GM19324 (cell line): ENCODE results near the gene LRG1.
"Not testable (repeated sequence)": the region's sequence is repeated elsewhere in the genome, so short reads cannot be mapped to it uniquely, and the experiment has no call there.

ENCODE experiments used
- ATAC-seq: cut with Tn5 transposase; IDR thresholded peaks from one replicate; pipeline ENCODE4 v1.9.1; 2021; ENCODE audit warnings: mild to moderate bottlenecking, moderate library complexity; ENCODE audit not compliant: unreplicated experiment, low FRiP score

LRG1 gene

DNA sequence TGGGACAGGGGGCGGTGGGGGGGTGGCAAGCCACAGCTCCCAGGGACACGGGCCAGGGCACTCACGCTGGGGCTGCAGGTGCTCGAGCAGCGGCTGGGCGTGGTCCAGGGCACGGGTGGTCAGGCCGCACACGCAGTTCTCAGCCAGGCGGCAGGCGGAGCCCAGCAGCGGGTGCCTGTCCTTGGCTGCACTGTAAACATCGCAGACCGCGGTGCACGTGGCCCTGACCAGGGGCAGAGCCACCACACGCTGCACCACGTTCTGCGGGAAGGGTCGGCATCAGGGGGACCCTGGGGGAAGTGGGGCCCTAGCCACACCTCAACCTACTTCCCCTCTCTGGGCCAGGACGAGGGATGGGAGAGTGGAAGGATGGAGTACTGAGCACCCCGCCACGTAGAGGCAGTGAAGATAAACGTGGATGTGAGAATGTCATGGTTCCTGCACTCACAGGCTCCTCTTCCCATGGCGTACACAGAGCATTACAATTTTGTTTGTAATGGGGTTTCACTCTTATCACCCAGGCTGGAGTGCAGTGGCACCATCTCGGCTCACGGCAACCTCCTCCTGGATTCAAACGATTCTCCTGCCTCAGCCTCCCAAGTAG is 8.2 kb downstream of the LRG1 start:
- no peak for ATAC-seq

DNA sequence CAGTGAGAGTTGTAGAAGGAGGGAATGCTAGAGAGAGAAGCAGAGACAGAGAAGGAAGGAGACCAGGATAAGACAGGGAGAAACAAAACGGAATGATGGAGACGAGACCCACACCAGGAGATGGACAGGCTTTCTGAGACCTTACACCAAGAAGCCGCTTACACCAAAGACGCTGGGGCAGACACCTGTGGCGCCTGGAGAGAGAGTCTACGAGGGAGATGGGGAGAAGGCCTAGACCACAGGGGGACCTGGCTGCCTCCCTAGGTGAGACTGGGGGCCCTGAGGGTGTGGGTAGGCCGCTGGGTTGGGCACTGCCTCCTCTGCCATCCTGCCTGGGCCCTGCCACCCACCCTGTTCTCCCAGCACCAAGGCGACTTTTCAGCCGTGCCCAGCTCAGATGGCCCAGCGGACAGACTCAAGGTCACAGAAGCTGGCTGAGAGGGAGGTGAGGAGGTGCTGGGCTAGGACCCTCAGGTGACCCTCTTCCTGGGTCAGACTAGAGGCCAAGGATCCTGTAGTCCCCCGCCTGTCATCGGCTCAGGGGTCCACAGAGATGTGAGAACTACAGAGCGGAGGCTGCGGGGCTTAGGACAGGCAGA is 9.8 kb downstream of the LRG1 start:
- no peak for ATAC-seq

DNA sequence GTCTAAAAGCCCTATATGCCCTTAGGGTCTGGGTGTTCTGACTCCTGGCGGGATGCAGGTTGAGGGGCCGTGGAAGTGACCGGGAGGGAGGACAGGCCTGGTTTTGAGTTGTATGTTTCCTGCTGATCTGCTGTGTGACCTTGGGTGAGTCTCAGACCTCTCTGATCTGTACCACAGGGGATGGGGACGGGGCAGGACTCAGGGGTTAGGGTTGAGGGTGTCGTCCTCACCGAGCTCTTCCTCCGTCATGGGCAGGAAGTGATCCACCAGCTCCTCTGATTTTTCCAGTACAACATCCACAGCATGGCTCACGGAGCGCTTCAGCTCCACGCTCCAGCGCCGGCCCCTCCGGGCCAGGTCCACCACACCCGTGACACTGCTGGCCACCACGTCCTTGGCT is 11.0 kb downstream of the LRG1 start:
- ATAC-seq: no peak

DNA sequence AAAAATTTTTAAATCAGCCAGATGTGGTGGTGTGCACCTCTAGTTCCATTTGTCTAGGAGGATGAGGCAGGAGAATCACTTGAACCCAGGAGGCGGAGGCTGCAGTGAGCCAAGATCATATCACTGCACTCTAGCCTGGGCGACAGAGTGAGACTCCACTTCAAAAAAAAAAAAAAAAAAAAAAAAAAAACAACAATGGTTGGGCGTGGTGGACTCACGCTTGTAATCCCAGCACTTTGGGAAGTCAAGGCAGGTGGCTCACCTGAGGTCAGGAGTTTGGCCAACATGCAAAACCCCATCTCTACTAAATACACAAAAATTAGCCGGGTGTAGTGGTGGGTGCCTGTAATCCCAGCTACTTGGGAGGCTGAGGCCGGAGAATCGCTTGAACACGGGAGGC is 12.5 kb downstream of the LRG1 start:
- not testable (repeated sequence) for ATAC-seq

DNA sequence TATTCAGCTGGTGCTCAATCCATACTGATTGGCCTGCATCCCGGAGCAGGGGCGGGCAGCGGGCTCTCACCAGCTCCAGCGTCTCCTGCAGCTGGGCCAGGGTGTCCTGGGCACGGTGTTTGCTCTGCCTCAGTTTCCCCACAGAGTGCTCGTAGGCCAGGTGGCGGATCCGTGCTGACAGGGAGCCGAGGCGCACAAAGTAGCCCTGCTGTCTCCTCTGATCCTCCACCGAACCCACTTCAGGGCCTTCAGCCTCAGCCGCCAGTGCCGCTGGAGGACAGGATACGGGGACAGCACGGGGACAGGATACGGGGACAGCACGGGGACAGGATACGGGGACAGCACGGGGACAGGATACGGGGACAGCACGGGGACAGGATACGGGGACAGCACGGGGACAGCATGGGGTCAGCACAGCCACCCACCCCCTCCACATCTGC is 14.3 kb downstream of the LRG1 start:
- ATAC-seq: no peak

DNA sequence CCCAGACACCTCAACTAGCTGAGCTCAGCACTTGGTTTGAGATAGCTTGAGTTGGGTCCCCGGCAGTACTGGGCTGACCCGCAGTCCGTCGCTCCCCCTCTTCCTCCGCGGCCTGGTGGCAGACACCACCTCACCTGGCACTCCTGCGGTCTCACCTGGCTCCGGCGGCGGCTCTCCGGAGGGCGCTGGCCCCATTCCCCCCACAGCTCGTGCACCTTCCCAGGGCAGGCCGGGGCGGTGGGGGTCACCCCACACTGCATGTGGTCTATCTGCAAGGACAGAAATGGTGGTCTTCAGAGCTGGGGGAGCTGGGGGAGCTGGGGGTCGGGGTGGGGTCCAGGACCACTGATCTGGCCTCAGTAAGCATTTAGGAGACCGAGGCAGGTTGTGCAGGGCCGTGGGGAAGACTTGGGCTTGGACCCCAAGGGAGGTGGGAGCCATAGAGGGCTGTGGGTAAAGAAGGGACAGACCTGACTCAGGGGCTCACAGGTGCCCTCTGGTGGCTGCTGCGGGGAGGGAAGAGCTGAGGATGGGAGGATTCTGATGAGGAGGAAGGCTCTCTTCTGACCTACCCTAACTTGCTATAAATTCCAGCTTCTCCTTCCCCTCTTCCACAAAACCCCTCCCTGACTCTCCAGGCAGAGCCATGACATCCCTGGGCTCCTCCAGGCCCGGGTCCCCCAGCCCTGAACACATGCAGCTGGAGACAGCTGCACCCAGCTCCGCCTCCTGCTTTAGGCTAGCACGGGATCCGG is 14.9 kb downstream of the LRG1 start:
- ATAC-seq: no peak

DNA sequence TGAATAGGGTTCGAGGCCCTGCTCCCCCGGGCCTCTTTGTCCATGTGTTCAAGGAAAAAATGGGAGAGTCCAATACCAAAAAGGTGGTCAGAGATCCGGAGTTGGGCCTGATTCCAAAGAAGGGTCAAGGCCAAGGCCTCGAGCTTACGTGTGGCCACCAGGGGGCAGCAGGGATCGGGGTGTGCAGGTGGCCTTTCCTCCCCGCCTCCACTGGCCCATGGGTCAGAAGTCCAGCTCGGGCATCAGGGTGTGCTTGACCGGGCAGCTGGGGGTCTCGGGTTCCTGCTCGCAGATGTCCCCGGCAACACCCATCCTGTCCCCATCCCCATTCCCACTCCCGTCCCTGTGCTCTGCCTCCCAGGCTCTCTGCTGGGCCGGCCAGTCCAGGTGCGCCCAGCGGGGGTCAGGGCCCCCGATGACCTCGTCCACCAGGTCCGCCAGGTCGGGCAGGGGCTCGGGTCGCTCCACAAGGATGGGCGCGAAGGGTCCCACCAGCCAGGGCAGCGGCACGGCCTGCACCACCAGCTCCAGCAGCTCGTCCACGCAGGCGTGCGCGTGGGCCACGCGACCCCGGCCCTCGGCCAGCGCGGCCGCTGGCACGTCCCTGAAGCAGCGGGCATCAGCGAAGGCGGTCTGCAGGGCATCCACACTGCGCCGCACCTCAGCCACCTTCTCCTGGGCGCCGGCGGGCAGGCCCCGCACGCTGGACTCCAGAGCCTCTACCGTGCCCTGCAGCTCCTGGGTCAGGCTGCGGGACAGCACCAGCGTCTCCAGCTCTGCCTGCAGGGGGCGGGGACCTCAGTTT is 16.3 kb downstream of the LRG1 start:
- ATAC-seq: no peak

DNA sequence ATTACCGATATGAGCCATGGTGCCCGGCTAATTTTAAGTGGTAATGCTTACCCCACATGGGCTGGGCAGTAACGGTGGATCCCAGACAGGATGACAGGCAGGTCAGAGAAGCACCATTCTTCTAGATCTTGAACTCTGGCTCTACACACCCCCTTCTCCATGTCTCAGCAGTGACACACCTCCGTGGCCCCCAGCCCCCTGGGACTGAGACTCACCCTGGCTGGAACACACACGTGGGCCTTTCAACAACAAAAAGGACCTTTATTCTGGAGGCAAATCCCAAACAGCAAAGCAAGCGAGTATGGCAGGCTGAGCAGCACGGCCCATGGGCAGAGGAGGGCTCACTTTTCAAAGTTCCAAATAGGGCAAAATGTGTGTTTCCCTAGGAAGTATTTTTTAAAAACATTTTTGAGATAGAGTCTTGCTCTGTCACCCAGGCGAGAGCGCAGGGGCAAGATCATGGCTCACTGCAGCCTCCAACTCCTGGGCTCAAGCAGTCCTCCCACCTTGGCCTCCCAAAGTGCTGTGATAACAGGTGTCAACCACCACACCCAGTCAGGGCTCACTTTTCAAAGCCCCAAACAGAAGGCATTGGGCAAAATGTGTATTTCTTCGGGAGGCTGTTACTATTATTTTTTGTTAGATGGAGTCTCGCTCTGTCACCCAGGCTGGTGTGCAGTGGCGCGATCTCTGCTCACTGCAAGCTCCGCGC is 17.4 kb downstream of the LRG1 start:
- ATAC-seq: no peak

DNA sequence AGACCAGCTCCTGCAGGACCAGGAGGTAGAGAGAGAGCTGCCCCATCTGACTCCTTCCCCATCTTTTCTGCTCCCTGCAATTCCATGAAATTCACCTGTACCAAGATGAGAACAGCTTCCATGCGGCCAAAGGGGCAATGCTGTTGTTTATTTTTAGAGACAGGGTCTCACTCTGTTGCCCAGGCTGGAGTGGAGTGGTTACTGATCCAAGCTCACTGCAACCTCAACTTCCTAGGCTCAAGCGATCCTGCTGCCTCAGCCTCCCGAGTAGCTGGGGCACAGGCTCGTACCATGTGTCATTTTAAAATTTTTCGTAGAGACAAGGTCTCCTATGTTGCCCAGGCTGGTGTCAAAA is 18.0 kb downstream of the LRG1 start:
- ATAC-seq: no peak

DNA sequence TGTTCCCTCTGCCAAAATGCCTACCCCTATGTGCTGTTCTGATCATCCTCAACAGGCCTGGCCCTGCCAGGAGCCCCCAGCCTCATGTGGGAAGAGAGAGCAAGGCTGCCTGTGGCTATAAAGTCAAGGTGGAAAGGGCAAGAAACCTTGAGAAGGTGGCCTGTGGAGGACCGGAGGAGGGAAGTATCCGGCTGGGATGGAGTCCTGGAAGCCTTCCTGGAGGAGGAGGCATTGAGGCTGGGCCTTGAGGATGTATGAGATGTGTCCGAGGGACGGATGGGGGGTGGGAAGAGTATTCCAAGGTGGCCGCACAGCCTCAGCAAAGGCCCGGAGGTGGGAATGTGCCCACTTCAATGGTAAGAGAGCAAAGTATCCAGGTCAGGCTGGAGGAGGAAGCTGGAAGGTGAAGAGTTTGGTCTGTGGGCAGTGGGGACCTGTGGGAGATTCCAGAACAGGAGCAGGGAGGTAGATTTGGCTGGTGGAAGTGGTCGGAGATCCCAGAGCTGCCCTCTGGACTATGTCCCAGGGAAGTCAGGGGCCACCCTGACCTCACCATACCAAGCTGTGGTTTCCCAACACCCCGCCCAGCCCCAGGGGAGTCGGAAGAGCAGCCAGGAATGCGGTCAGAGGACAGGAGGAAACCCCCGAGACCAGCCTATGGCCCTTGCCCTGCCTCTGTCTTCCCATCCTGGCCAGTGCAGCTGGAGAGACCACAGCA is 18.5 kb downstream of the LRG1 start:
- ATAC-seq: no peak

DNA sequence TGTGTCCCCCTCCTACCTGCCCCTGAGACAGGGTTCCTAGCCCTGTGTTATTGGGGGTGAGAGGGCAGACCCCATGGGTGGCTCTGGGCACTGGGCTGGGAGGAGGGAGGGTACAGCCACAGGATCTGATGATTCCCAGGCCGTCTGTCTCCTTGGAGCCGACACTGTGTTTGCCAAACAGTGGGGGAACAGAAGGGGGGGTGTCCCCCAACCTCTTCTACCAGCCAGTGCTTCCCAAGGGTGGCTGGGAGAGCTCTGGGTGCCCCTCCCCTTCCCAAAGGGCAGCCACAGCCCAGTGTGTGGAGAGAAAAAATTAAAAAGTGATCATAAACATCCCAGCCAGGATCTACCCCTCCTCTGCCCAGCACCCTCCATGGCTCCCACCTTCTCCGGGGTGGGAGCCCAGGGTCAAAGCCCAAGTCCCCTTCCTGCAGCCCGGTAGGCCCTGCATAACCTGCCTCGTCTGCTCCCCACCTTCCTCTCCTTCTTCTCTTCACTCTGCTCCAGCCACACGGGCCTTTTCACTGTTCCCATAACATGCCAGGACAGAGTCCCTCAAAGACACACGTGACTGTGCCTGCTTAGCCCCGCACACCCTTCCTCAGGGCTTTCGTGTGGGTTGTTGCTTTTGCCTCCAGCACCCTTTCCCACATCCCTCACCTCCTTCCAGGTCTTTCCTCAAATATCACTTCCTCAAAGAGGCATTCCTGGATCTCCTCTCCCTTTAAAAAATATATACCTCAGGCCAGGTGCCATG is 20.1 kb downstream of the LRG1 start:
- no peak for ATAC-seq

DNA sequence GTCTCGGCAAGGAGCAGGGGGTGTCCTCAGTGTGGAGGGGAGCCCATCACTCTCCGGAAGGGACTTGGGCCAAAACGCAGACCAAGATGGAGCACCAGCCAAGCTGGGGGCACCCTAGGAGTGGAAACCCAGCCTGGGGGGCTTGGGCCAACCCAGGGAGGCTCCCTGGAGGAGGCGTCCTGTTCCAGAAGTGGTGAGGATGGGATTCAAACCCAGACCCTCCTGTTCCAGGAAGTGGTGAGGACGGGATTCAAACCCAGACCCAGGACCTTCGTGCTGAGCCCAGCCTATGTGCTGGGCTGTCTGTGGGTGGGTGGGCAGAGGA is 20.7 kb downstream of the LRG1 start:
- ATAC-seq: no peak

DNA sequence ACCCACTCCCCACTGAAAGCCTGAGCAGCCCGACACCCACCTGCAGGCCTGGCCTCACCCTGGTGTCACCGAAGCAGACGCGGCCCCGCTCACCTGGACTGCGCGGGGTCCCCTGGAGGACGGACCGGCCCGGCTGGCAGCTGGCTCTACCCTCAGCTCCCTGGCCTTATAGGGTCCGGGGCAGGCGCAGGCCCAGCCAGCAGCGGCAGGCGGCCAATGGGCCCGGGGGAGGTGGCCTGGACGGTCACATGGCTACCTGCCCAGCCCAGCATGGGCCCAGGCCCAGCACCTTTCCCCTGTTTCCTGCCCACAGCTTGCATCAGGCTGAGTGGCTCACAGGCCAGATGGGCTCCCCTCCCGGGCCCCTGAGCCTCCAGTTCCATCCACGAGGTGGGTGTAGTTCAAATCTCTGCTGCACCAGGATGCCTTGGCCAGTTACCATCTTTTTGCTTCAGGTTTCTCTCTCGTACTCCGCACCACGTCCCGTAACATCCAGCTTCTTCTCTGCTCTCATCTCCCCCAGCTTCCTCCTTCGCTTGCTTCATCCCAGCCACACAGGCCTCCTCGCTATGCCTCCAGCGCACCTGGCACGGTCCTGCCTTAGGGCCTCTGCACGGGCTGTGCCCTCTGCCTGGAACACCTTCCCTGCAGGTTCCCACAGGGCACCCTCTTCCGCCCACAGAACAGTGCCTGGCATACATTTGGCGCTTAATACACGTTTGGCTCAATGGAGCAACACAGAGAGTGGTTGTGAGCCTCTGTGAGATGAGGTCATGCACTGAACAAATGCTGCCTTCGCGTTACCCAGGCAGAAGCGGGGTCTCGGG is 21.3 kb downstream of the LRG1 start, which contains the start of gene PLIN4:
PLIN4 (minus strand) TSS at position 142 of the 827 bp plus-strand sequence. CDS start 214 bp downstream, outside the sequence.
- no peak for ATAC-seq

DNA sequence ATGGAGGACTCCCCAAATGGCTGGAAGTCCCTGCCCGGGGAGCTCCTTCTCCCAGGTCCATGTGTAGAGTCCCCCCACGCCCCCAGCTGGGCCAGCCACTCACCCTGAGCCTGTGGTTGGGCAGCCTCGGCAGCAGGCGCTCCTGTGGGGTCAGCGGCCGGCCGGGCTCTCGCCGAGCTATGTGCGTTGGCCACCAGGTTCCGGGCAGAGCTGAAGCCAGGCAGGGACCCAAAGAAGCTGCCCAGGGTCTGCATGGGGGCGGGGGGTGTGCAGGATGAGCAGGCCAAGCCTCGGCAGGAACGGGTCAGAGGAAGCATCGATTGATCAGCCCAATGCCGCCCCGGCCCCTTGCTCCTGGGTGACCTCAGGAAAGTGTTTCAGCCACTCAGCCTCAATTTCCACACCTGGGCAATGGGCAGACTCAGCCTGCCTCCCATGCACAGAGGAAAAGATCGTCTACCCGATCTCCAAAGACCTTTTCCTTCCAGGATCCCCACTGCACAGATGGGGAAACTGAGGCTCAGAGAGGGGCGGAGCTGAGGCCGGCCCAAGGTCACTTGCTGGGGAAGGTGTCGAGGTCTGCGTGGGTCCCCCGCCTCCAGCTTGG is 22.3 kb downstream of the LRG1 start:
- no peak for ATAC-seq

DNA sequence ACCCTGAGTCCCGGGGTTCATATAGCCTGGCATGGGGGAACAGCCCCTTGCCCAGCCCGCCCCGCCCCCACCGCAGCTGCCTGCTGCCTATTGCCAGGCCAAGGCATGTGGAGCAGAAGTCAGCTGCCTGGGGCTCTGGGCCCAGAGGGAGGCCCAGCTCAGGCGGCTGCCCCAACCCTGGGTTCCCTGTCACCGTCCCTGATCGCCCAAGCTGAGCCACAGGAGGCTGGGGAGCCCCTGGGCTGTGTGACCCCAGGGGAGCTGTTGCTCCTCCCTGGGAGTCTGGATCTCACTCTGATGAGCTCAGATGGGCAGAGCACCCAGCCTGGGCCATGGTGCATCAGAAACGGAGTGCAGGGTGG is 22.9 kb downstream of the LRG1 start:
- ATAC-seq: no peak

DNA sequence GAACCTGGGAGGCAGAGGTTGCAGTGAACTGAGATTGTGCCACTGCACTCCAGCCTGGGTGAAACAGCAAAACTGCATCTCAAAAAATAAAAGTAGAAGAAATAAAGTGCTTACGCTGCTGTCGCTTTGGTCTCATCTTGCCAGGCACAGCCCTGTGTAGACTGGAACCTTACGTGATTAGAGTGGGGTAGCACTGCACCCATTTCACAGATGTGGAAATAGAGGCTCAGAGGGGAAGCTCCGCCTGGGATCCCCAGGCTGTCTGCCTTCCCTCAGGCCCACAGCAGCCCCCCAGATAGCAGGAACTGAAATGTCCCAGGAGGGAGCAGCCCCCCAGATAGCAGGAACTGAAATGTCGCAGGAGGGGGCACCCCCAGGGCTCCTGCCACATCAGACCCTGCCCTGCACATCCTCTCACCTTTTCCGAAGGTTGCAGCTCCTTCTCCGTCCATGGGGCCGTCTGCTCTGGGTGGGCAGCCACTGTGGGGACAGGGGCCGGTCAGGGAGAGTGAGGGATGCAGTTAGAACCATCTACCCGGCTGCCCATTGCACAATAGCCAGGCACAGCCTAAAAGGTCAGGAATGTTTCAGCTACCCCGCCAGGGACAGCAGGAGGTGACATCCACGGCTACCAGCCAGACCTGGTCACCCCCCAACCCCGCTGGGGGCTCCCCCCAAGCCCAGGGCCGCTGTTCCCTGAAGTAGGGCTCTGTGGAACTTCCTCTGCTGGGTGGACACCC is 23.5 kb downstream of the LRG1 start:
- ATAC-seq: no peak

DNA sequence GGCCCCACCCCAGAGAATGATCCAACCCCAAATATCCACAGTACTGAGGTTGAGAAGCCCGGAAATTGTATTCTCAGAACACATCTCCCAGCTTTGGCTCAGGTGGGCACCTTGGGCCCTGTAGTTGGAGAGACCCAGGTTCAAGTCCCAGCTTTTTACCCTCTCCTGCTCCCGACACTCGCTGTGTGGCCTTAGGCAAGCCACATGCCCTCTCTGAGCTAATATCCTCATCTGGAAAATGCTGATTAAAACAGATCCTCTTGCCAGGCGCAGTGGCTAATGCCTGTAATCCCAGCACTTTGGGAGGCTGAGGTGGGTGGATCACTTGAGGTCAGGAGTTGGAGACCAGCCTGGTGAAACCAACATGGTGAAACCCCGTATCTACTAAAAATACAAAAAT is 24.1 kb downstream of the LRG1 start:
- ATAC-seq: no peak
